CD4-positive, alpha-beta T cell treated with Interleukin-12 subunit alpha and Interleukin-12 subunit beta, for 1 hour (primary cell): ENCODE measurements around the gene SLC46A1.
A peak's percentile ranks its signal among the peaks of the same experiment; 100 is the strongest.
"Not testable (repeated sequence)": the region's sequence is repeated elsewhere in the genome, so short reads cannot be mapped to it uniquely, and the experiment has no call there.

ENCODE experiments used
- DNase-seq: peaks from one replicate; pipeline ENCODE4 v3.0.0-alpha.2; 2020

The SLC46A1 gene

DNA sequence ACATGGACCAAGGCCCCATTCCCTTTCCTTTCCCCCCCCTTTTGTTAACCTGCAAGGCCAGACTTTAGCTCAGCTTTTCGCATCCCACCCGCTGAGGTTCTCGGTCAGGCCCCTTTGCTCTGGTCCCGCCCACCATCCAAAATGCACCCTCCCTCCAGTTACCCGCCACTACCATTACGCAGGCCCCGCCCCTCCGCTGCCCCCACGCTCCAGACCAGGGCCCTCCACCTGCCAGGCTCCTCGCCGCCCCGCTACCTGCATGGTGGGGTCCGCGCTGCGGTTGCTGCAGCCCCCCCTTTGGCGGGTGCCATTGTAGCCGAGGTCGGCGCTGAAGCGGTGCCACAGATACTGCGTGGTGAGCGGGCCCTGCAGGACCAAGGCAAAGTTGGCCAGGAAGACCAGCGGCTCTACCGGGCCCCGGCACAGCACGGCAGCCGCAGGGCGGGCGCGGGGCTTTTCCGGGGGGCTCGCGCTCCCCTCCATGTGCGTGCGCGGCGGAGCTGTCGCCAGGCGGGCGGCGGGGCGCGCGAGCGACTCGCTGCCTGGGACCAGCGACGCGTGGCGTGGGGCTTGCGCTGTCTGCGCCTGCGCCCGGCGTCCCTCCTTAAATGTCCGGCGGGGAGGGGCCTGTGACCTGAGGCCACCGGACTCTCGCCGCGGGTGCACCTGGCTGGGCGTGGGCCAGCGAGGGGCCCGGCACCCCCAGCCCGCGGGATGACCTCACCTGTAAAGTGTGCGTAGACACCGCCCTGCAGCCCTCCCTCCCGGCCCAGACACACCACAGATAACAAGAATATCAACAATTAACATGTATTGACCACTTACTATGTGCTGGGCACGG, at the start of gene SLC46A1:
TSS of gene SLC46A1 (minus strand) at position 581 of the 841 bp plus-strand sequence. CDS start at position 483, 98 bp downstream.
- DNase-seq = peak; percentile 22

DNA sequence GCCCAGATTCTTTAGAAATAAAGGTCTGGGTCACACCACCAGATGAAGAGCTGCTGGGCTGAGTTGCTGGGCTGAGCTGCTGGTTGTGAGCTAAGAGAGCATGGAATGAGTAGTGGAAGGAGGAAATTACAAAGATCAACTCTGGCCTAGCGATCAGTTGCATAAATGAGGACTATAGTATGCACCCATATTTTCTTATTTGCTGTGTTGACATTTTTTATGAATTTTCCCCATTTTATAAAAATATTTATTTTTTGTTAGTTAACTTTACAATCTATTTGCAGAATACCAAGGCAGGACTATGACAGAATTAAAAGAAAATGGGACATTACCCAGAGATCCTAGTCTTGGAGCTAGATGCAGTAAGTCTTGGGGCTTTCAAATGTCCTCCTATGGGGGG, 43.8 kb upstream of the SLC46A1 start:
- no peak for DNase-seq

DNA sequence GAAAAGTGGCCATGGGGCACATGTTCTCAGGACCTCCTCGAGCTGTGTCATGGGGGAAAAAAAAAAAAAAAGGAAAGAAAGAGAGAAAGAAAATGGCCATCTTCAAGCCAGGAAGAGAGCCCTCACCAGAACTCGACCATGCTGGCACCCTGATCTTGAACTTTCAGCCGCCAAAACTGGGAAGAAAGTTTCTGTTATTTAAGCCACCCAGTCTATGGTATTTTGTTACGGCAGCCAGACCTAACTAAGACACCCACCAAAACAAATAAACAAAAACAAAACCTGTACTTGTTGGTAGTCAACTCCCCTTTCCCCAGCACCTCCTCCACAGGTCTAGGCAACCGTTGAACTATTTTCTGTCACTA, 41.4 kb upstream of the SLC46A1 start:
- no peak for DNase-seq

DNA sequence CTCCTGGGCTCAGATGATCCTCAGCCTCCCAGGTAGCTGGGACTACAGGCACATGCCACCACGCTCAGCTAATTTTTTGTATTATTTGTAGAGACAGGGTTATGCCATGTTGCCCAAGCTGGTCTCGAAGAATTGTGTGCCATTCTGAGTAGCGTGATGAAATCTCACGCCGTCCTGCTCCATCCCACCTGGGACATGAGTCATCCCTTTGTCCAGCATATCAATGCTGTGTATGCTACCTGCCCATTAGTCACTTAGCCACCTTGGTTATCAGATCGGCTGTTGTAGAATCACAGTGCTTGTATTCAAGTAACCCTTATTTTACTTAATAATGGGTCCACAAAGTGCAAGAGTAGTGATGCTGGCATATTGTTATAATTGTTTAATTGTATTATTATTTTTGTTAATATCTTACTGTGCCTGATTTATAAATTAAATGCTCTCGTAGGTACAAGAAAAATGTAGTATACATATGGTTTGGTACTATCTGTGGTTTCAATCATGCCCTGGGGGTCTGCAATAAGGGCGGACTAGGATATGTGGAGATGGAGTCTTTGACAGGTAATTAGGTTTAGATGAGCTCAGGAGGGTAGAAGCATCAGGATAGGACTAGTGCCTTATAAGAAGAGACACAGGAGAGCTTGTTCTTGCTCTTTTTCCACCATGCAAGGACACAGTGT, 40.8 kb upstream of the SLC46A1 start:
- no peak for DNase-seq

DNA sequence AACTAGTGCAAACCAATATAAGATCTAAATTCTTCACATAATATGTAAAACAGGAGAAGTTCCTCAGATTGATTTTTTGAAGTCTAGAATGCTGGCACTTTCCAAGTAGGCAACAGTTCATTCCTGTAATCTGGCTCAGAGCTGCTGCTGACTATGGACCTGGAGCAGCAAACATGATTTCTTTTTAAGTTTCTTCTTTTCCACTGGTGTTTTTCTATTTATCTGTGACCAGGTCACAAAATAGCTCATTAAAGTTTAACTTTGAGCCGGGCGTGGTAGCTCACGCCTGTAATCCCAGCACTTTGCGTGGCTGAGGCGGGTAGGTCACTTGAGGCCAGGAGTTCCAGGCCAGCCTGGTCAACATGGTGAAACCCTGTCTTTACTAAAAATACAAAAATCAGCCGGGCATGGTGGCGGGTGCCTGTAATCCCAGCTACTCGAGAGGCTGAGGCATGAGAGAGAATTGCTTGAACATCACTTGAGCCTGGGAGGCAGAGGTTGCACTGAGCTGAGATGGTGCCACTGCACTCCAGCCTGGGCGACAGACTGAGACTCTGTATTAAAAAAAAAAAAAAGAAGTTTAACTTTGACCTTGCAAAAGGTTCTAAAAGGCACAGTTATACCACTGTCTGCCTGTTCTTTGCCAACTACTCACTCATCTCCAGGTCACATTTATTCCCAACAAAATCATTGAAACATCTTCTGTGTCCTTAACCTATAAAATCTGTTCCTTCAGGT, 38.1 kb upstream of the SLC46A1 start:
- DNase-seq = no peak

DNA sequence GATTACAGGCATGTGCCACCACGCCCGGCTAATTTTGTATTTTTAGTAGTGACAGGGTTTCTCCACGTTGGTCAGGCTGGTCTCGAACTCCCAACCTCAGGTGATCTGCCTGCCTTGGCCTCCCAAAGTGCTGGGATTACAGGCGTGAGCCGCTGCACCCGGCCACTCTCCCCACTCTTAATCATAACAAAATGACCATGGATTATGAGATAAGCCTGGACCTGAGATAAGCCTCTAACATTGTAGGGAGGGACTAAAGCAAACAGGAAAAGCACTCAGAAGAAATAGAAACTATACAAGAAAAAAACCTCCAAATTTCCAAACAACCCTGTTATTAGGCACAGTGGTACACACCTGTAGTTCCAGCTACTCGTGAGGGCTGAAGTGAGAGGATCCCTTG, 28.3 kb upstream of the SLC46A1 start:
- not testable (repeated sequence) for DNase-seq

DNA sequence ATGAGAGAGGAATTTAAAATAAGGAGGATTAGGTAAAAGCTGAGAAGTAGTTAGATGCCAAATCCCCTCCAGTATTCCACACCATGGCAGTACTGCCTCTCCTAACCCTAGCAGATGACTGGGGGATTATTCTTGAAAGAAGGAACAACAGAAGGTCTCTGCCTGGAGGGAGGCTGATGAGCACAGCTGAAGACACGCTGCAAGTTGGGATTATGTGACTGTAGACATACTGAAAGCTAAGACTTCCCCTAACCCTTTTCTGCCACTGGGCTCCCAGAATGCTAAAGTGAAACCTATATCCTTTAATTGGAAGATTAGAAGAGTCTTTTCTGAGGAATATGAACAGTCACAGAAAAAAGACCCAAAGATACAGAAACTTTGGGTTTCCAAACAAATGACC, 27.7 kb upstream of the SLC46A1 start:
- DNase-seq = no peak

DNA sequence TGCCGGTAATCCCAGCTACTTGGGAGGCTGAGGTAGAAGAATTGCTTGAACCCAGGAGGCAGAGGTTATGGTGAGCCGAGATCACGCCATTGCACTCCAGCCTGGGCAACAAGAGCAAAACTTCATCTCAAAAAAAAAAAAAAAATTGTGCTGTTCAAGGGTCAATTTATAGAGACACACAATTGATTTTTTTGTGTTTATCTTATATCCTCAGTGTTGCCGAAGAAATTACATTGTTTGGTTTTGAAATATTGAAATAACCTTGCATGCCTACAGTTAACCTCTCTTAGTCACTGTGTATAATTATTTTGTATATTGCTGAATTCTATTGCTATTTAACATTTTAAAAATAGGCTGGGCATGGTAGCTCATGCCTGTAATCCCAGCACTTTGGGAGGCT, 22.0 kb upstream of the SLC46A1 start:
- DNase-seq = not testable (repeated sequence)

DNA sequence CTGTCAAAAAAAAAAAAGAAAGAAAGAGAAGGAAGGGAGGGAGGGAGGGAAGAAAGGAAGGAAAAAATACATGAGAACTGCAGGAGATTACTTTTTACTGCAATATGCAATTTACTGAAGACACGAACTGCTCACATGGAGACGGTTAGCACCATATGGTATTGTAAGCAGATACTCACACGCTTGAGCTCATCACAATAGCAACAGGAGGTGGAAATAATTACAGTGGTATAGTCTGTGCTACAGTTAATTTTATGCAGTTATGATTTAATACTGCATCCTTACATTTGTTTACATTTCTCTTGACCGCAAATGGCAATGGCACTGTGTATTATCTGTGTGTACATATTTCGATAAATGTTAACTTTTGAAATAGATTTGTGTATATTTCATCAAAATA, 21.4 kb upstream of the SLC46A1 start:
- no peak for DNase-seq

DNA sequence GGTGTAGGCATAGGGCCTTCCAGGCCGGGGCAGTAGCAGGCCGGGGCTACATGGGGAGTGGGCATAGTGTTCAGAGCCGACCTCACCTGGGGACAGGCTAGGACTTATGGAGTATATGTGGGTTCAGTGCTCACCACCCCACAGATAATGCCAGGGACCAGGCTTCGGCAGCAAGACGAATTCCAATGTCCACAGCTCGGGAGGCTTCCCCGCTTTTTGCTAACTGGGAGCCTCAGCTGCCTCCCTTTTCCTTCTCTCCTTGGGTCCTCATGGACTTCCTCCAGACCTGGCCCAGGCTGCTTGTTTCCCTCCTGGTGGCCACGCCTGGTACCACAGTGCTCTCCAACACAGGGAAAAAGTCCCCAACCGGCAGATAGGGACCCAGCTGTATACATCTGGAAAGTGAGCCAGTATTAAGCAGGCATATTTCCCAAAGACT, 20.1 kb upstream of the SLC46A1 start:
- no peak for DNase-seq

DNA sequence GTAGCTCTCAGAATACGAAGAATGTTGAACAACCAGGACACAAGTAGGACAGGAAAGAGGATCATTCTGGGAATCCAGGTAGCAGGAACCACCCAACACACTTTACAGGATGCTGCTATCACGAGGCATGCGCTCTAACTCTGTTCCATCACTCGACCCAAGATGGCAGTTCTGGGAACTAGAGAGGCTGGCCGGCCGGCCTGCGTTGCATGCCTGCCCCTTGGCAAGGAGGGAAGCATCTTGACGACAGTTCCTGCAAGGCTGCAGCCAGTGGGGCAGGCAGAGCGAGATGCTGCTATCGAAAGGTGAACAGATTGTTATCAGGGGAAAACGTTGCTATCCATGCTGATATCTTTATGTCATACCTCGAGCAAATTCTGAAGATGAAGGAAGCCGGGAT, 19.2 kb upstream of the SLC46A1 start:
- no peak for DNase-seq

DNA sequence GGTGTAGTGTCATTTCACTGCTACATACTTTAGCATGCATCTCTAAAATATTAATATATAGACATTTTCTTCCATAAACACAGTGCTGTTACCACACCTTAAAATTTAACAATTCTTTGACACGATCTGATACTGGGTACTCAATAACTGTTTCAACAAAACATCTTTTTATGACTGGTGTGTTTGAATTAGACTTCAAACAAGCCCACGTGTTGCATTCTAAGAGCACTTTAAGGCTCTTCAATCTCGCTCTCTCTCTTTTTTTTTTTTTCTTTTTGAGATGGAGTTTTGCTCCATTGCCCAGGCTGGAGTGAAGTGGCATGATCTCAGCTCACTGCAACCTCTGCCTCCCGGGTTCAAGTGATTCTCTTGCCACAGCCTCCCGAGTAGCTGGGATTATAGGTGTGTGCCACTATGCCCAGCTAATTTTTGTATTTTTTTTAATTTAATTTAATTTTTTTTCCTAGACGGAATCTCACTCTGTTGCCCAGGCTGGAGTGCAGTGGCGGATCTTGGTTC, 15.8 kb upstream of the SLC46A1 start:
- DNase-seq = no peak

DNA sequence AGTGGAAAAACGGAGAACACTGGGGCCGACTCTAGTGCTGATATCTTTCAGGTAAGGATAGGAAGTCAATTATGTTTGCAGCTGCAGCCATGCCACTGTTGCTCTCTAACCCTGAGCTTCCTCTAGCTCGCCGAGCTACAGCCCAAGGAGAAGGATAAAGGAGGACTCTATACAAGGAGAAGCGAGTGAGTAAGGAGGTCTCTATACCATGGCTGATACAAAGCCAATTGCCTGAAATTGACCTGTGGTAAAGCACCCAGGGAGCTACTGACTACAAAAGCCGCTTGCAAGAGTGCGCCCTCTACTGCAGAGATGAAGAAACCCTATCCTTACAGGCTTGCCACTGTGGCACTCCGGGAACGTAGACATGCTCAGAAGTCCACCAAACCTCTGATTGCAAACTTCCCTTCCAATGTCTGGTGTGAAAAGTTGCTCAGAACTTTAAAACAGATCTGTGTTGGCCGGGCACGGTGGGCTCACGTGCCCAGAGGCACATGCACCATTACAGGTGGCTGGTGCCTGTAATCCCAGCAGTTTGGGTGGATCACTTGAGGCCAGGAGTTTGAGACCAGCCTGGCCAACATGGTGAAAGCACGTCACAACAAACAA, 10.8 kb upstream of the SLC46A1 start:
- DNase-seq = peak; percentile 63

DNA sequence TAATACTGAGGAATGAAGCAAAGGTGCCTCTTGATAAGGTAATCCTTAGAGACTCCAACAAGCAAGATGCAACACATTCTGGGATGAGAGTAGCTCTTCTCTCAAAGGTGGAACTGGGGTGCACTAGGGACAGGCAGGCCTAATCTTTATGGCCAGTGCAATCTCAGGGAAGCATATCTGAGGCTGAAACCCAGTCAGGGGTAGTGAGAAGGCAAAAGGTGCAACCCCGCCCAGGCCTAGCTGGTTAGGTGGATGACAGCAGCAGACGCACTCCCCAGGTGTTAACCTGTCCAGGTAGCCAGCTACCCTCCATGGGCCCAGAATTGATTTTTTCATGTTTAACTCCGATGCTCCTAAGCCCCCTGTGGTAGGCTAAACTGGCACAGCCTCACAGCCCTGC, 9.9 kb upstream of the SLC46A1 start:
- DNase-seq = no peak

DNA sequence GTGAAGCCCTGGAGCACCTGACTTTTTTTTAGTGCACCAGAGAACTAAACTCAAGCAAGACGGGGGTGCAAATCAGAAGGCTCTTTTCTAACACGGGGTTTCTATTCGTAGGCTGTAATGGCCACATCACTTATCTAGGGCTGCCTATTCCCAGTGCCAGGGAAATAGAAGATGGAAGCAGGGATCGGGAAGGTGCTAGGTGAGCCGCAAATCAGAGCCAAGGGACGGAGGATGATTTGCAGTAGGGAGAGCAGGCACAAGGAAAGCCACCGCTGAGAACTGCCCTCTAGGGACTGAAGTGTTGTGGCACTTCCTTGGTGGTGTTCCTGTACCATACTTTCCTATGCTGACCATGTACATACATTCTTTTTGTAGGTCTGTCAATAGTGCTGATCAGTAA, 7.8 kb upstream of the SLC46A1 start:
- no peak for DNase-seq

DNA sequence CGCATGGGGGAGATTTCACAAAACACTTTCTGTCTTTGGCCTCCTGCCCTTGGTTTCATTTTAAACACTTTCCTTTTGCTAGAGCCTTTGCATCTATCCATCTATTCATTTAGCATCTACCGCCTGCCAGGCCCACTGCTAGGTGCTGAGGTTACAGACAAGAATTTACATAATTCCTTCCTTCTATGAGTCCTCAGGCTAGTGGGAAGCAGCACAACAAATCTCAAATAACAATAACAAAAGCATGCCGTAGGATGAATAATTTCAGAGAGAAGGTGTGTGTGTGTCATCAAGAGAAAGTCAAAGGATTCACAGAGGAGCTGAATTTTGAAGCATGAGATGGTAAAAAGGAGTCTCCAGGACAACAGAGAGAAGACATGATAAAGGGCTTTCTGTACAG, 6.1 kb upstream of the SLC46A1 start:
- DNase-seq = no peak

DNA sequence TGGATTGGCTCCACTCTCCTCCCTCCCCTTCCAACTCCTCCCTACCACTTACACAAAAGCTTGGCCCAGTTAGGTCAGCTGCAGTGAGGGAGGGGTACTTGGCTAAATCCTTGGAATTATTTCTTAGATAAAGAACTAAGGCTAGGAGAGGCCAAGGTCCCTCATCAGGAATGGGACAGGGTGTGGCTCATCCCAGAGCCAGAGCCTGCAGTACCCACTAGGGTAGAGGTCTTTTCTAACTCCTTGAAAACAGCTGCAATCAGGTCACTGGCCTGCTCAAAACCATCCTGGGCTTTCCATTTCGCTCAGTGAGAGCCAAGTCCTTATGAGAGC, 1.9 kb upstream of the SLC46A1 start:
- DNase-seq = no peak

DNA sequence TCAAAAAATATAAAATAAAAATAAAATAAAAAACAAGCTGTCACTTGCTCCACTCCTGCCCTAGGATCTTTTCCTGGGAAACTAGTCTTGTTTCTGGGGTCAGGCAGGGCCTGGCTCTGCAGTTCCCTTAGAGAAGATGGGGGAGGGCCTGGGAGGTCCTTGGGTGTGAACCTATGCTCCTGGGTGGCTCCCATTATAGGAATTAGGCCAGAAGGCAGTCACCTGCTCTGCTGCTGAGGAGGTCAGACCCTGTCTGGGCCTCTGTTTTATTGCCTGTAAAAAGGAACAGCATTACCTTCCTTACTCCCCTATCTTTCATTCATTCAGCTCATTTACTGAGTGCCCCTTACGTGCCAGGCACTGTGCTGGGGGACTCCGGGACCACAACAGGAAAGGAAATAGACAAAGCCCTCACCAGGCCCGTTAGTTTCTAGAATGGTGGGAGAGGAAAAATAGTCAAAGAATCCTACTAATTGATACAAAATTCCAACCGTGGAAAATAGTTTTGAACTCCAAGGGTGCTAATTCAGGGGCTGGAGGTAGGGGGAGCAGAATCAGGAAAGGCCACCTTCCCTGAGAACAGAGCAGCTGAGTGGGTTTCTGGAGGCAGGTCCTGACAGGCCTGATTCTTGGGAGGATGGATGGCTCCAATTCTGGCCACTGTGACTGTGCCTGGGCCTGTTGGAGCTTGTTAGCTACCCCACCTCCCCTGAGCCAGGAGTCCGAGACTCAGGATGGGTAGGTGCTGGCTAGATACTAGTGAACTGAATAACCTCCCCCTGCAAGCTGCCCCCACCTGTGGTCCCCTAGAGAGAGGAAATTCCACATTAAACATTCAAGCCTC, 1.3 kb upstream of the SLC46A1 start:
- no peak for DNase-seq

DNA sequence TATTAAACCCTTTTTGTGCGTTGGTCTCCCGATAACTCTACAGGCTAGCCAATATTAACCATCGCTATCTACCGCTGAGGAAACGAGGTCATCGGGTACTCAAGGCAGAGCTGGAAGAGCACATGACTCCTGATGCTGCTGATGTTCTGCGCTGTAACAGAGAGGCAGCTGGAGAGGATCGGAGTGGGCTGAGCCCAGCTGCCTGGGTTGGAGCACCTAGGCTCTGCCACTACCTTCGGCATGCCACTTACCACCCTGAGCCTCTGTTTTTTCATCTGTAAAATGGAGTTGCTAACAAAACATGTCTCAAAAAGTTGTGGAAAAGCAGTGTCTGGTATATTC, 432 bp upstream of the SLC46A1 start:
- no peak for DNase-seq

DNA sequence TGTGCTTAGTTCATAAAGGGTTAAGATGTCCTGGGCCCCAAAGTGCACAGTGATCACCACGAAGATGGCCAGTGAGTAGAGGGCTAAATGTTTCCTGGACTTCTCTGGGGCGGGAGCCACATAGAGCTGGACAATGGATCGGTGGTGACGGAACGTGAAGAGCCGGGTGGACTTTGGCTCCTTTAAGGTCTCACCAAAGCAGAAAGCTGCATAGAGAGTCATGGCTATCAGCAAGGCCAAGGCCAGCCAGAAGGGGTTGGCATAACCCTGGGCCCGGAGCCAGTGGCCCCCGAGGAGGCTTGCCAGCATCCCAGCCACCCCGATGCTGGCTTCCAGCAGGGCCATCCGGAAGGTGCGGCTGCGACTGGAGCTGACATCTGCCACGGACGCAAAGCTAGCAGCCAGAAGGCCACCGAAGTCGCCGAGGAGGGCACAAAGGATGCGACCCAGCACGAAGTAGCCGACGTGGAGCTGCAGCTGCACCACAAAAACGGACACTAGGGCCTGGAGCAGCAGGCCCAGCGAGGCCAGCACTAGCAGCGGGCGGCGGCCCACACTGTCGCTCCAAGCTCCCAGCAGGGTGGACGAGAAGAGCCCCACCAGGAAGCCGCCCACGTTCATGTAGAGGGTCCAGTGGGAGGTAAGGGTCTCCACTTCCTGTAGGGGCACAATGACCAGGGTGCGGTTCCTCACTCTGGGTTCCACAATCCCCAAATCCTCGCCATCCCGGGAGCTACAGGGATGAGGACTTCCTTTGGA, 1.0 kb downstream of the SLC46A1 start:
- DNase-seq = no peak

DNA sequence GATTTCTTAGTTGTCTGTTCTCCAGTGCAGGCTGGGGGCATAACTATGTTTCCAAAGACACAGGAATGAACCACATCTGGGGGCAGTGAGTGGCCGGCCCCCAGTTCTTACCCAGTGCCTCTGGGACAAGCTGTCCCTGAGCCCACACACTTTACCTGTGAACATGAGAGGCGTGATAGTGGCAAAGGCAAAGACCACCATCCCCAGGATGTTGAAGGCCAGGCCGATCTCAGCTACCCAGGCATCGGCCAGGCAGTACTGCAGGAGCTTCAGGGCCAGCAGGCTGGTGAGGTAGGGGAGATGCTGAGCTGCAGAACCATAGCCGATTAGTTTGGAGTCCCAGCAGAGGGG, 1.6 kb downstream of the SLC46A1 start:
- DNase-seq = no peak

DNA sequence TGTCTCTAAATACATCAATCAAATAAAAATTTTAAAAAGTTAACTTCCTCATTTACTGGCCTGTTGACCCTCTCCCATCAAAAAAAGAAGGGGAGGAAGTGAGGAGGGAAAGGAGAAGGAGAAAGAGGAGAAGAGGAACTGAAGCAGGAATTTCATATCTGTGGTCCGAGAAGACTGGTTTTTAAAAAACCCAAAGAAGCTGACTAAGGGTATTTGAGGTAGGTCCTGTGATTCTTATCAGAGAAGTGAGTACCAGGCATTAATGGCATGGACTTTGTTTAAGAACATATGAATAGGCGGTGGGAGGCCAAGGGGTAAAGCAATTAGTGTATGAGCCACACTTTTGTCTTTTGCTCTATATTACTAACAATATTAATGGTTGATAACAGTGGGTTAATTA, 2.0 kb downstream of the SLC46A1 start:
- DNase-seq = no peak
